AG04450 (cell line): ENCODE measurements around the gene PELI2. TPM values are rescaled to one million over a fixed set of nuclear protein-coding genes. Genes with fewer than 3 reads are reported as not detected.

Experiments
- CTCF ChIA-PET: fragments of 300-600, 350-600 bp; formaldehyde crosslinking; extraction: SDS; loops from one replicate; lab custom pipeline; 2022; ENCODE audit warnings: antibody characterized with exemption, inconsistent platforms; lab: Charles Lee
- POLR2A ChIA-PET: fragments of 350-600 bp; formaldehyde crosslinking; extraction: SDS; loops from one replicate; lab custom pipeline; 2021; ENCODE audit warnings: antibody characterized with exemption, inconsistent platforms; lab: Yijun Ruan, JAX
- DNase-seq: peaks from one replicate; pipeline ENCODE4 v3.0.0-alpha.2; 2011; ENCODE audit warnings: low read depth, low spot score
- H3K27ac ChIP-seq: one replicate; pipeline ENCODE4 v1.5.1; 2012; ENCODE audit warnings: low read depth, low read length, control low read depth
- H3K27me3 ChIP-seq: one replicate; pipeline ENCODE4 v1.6.0; 2012; ENCODE audit warnings: low read length; ENCODE audit not compliant: control insufficient read depth, insufficient read depth
- H3K4me3 ChIP-seq: 2 replicates; pipeline ENCODE4 v1.5.1; 2011; ENCODE audit warnings: mild to moderate bottlenecking, low read depth, low read length, control low read depth
- H3K9me3 ChIP-seq: 2 replicates; pipeline ENCODE4 v1.5.1; 2012; ENCODE audit warnings: low read length; ENCODE audit not compliant: control insufficient read depth, insufficient read depth
- polyA minus RNA-seq: library from RNA; depleted of rRNA, polyadenylated mRNA; stranded (reverse); fragments of >200 nt; gene quantifications from 2 replicates; pipeline ENCODE4 v1.2.3, GENCODE V29; 2011; rRNA and poly(A)+ RNA removed
- polyA plus RNA-seq: library from polyadenylated mRNA; depleted of rRNA; stranded (reverse); fragments of >200 nt; gene quantifications from 2 replicates; pipeline ENCODE4 v1.2.3, GENCODE V29; 2011; rRNA removed
- TF ChIP-seq, protein P1 (sequence below): IDR thresholded peaks from 2 replicates; pipeline ENCODE4 v1.5.1; 2011; ENCODE audit warnings: low read depth, low read length, control low read depth, inconsistent platforms

Gene PELI2, protein sequence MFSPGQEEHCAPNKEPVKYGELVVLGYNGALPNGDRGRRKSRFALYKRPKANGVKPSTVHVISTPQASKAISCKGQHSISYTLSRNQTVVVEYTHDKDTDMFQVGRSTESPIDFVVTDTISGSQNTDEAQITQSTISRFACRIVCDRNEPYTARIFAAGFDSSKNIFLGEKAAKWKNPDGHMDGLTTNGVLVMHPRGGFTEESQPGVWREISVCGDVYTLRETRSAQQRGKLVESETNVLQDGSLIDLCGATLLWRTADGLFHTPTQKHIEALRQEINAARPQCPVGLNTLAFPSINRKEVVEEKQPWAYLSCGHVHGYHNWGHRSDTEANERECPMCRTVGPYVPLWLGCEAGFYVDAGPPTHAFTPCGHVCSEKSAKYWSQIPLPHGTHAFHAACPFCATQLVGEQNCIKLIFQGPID
- polyA plus RNA-seq (25.7 and 27.2 TPM in 2 replicates), polyA minus RNA-seq (112 TPM in 2 replicates)

DNA sequence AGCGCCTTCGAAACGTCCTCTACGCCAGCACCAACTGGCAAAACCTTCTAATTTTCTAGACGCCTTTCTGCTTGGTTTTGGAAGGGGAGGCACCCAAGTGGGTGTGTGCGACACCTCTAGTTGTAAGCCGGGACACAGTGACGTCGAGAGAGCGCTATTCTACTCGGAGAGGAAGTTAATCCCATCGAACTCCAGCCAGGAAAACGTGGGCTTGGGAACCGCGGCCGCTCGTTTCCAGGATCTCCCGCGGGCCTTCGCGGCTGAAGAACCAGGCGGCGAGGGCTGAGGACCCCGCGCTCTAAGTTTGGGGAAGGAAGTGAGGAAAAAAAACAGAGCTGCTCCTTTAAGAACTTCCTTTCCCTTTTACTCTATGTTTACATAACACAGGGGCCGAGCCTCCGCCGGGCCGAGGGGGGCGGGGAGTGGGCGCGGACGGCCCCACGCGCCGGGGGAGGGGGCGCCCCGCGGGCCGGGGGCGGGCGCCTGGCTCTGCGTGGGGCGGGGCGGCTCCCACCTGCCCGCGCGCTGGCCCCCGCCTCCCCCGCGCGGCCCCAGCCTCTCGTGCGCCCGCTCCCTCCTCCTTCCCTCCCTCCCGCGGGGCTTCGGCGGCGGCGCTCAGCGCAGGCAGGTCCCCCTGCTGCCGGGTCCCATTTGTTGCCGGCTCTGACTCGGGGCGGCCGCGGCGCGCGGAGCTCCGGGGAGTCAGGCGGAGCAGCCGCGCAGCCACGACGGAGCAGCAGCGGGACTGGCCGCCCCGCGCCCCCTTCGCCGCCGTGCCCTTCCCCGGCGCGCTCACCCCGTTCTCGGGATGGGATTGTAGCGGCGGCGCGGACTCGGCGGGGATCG, at the start of gene PELI2:
TSS of gene PELI2 (plus strand) at position 647 of the 846 bp plus-strand sequence. CDS start 250 bp downstream, outside the sequence.
- CTCF ChIA-PET = interaction anchor here (0.6 to 1.0 kb wide), 4 partner anchors 274 to 672 kb away, joined by 3 to 9 read pairs (median 4); no protein-coding TSS in a partner anchor
- H3K9me3 ChIP-seq = no peaks in the 10 kb centered on the region
- H3K27ac ChIP-seq = peak within 1 kb of the TSS; percentile 77
- H3K4me3 ChIP-seq = peak within 1 kb of the TSS; percentile 75
- peak; percentile 54 for DNase-seq
- H3K27me3 ChIP-seq = no peaks in the 10 kb centered on the region
- POLR2A ChIA-PET = interaction anchor here (0.6 to 1.4 kb wide), 6 partner anchors 11 to 837 kb away, joined by 3 to 12 read pairs (median 4); no protein-coding TSS in a partner anchor
- TF ChIP-seq, protein P1, sequence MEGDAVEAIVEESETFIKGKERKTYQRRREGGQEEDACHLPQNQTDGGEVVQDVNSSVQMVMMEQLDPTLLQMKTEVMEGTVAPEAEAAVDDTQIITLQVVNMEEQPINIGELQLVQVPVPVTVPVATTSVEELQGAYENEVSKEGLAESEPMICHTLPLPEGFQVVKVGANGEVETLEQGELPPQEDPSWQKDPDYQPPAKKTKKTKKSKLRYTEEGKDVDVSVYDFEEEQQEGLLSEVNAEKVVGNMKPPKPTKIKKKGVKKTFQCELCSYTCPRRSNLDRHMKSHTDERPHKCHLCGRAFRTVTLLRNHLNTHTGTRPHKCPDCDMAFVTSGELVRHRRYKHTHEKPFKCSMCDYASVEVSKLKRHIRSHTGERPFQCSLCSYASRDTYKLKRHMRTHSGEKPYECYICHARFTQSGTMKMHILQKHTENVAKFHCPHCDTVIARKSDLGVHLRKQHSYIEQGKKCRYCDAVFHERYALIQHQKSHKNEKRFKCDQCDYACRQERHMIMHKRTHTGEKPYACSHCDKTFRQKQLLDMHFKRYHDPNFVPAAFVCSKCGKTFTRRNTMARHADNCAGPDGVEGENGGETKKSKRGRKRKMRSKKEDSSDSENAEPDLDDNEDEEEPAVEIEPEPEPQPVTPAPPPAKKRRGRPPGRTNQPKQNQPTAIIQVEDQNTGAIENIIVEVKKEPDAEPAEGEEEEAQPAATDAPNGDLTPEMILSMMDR = no peak; the same call in 1 of the 2 replicates

DNA sequence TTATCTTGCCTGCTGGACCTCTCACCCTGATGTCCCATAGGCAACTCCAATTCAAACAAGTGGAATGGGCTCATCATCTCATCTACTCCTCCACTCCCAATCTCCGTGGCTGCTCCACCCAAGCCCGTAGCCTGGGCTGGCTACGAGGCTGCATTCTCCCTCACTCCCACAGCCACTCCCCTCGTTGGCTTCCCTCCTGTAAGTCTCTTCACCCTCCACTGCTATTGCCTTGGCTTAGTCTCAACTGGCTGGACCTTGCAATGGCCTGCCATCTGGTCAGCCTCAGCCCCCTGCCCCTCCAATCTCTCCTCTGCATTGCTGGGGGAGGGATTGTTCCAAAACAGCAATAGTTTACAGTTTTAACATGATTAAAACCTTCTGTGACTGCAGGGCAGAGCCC, 44.4 kb upstream of the PELI2 start:
- H3K9me3 ChIP-seq = no peaks in the 10 kb centered on the region
- TF ChIP-seq, protein P1 = no peak
- DNase-seq = no peak
- H3K27ac ChIP-seq = no peak overlapping the region
- no peak overlapping the region for H3K4me3 ChIP-seq
- ChIA-PET POLR2A (no interaction called here), CTCF (no interaction called here)
- H3K27me3 ChIP-seq = peaks cover 11% of the 10 kb centered on the region

DNA sequence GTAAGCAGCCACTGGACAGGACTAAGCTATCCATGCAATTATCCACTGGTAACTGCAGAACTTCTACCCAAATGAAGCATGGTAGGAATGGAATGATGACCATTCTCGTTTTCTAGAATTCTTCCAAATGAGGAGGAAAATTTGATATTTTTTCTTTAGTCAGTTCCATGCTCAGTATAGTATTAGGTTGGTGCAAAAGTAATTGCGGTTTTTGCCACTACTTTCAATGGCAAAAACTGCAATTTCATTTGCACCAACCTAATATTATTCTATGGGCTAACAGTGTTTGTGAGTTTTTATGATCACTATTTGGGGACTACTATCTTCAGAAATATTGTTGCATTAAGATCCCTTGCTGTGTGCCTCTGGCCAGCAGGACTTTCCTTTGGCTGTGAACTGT, 42.9 kb upstream of the PELI2 start:
- no peaks in the 10 kb centered on the region for H3K9me3 ChIP-seq
- ChIA-PET CTCF (interaction anchor here (0.8 kb wide), 1 partner anchor 31 kb away, joined by 3 read pairs; no protein-coding TSS in a partner anchor), POLR2A (no interaction called here)
- peaks cover 9% of the 10 kb centered on the region for H3K27me3 ChIP-seq
- DNase-seq = no peak
- H3K27ac ChIP-seq = no peak overlapping the region
- TF ChIP-seq, protein P1 = no peak
- no peak overlapping the region for H3K4me3 ChIP-seq

DNA sequence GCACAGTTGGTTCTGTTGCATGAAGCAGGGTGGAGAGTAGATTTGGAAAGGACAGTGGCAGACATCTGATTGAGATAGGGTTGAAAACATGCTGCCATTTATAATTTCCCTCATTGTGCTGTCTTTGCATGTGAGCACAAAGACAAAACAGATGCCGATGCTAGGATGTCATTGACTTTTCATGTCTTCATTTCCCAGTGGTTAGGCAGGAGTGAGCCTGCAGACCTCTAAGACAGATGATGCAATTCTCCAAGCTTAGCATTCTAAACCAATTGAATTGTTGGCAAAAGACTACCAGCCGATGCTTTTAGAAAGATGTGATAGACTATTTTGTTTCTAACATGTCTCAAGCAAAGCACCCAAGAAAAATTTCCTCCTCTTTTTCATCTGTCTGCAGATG, 37.1 kb upstream of the PELI2 start:
- no peak overlapping the region for H3K27ac ChIP-seq
- TF ChIP-seq, protein P1 = no peak
- POLR2A ChIA-PET = no interaction called here
- H3K4me3 ChIP-seq = no peak overlapping the region
- no peaks in the 10 kb centered on the region for H3K9me3 ChIP-seq
- CTCF ChIA-PET = no interaction called here
- no peak for DNase-seq
- peaks cover 11% of the 10 kb centered on the region for H3K27me3 ChIP-seq
